ENCODE results near the gene ADAMTS9.

ADAMTS9 gene

GRCh38 chr3:64651741-64652241 is 36.0 kb downstream of the ADAMTS9 start:
- peak; percentile 61 for DNase-seq

- peak; percentile 10 for DNase-seq
These were observed 36.5 kb downstream of the ADAMTS9 start for GRCh38 chr3:64651303-64651702.

GRCh38 chr3:64650715-64651114 is 37.1 kb downstream of the ADAMTS9 start:
- DNase-seq: peak; percentile 76

GRCh38 chr3:64650096-64650622 is 37.6 kb downstream of the ADAMTS9 start:
- DNase-seq: no peak

- no peak for DNase-seq
These were observed 38.6 kb downstream of the ADAMTS9 start for GRCh38 chr3:64648927-64649906.

- DNase-seq: no peak
These were observed 40.0 kb downstream of the ADAMTS9 start for GRCh38 chr3:64647825-64648224.

GRCh38 chr3:64645243-64645642 is 42.6 kb downstream of the ADAMTS9 start:
- peak; percentile 29 for DNase-seq

GRCh38 chr3:64644483-64644882 is 43.3 kb downstream of the ADAMTS9 start:
- DNase-seq: no peak

- no peak for DNase-seq
These were observed 45.3 kb downstream of the ADAMTS9 start for GRCh38 chr3:64642327-64643151.

GRCh38 chr3:64638981-64639481 is 48.8 kb downstream of the ADAMTS9 start:
- no peak for DNase-seq

- no peak for DNase-seq
These were observed 49.3 kb downstream of the ADAMTS9 start for GRCh38 chr3:64638511-64638910.

GRCh38 chr3:64634417-64634816 is 53.4 kb downstream of the ADAMTS9 start:
- DNase-seq: no peak

- DNase-seq: no peak
These were observed 55.8 kb downstream of the ADAMTS9 start for GRCh38 chr3:64631951-64632350.

GRCh38 chr3:64627471-64628321 is 60.1 kb downstream of the ADAMTS9 start:
- DNase-seq: no peak

GRCh38 chr3:64627042-64627441 is 60.8 kb downstream of the ADAMTS9 start:
- DNase-seq: no peak

- no peak for DNase-seq
These were observed 62.4 kb downstream of the ADAMTS9 start for GRCh38 chr3:64625381-64625780.

GRCh38 chr3:64623125-64623524 is 64.7 kb downstream of the ADAMTS9 start:
- DNase-seq: peak; percentile 3

- no peak for DNase-seq
These were observed 65.9 kb downstream of the ADAMTS9 start for GRCh38 chr3:64621726-64622395.

- DNase-seq: no peak
These were observed 66.5 kb downstream of the ADAMTS9 start for GRCh38 chr3:64621275-64621674.

- DNase-seq: no peak
These were observed 67.8 kb downstream of the ADAMTS9 start for GRCh38 chr3:64620020-64620419.

GRCh38 chr3:64619216-64619615 is 68.6 kb downstream of the ADAMTS9 start:
- DNase-seq: no peak
